H1 (cell line): ENCODE results near the gene ALG9. TPM values are rescaled to one million over a fixed set of nuclear protein-coding genes. Genes with fewer than 3 reads are reported as not detected.

Experiments
- CTCF ChIA-PET: fragments of 300-600 bp; sonication (Branson Sonifier 250); formaldehyde crosslinking; loops from one replicate; lab custom pipeline; 2021; ENCODE audit not compliant: partially characterized antibody; lab: Charles Lee
- POLR2A ChIA-PET: fragments of 300-600 bp; sonication (Branson Sonifier 250); formaldehyde crosslinking; loops from one replicate; lab custom pipeline; 2021; ENCODE audit warnings: inconsistent platforms; ENCODE audit not compliant: partially characterized antibody; lab: Charles Lee
- DNase-seq, 2 experiments: peaks; one replicate each; pipeline versions ENCODE4 v3.0.0 to v3.0.0-alpha.2; 2010 to 2022; ENCODE audit warnings: low spot score in 2 of 2, low read depth in 1 of 2, mixed read lengths in 1 of 2
- FAIRE-seq: peaks from 2 replicates; lab custom pipeline; 2011; peaks lifted over from hg19 to GRCh38; lab: Jason Lieb, UNC
- H2AFZ ChIP-seq: 2 replicates; pipeline ENCODE4 v1.8.1; 2012; ENCODE audit warnings: low read length, inconsistent platforms
- H2AK5ac ChIP-seq: 2 replicates; pipeline ENCODE4 v1.6.1; 2013; ENCODE audit warnings: low read depth, low read length
- H2BK120ac ChIP-seq: replicated peaks from 2 replicates; pipeline ENCODE3; 2013; ENCODE audit warnings: low read depth, low read length, inconsistent platforms
- H2BK12ac ChIP-seq: 2 replicates; pipeline ENCODE4 v1.6.1; 2013; ENCODE audit warnings: low read depth, low read length
- H2BK15ac ChIP-seq: 2 replicates; pipeline ENCODE4 v1.6.1; 2013; ENCODE audit warnings: low read length
- H2BK20ac ChIP-seq: 2 replicates; pipeline ENCODE4 v1.6.1; 2013; ENCODE audit warnings: low read length
- H2BK5ac ChIP-seq: 2 replicates; pipeline ENCODE4 v1.6.1; 2013; ENCODE audit warnings: low read depth, low read length
- H3K14ac ChIP-seq: 2 replicates; pipeline ENCODE4 v1.6.1; 2013; ENCODE audit warnings: inconsistent platforms; ENCODE audit not compliant: insufficient read length
- H3K18ac ChIP-seq: 2 replicates; pipeline ENCODE4 v1.6.1; 2013; ENCODE audit warnings: low read length; ENCODE audit errors: extremely low read depth
- H3K23ac ChIP-seq: 2 replicates; pipeline ENCODE4 v1.6.1; 2013; ENCODE audit warnings: inconsistent platforms; ENCODE audit not compliant: insufficient read length
- H3K23me2 ChIP-seq: 2 replicates; pipeline ENCODE4 v1.6.1; 2013; ENCODE audit warnings: low read depth, low read length
- H3K27ac ChIP-seq: 2 replicates; pipeline ENCODE4 v1.6.1; 2011; ENCODE audit warnings: low read depth, low read length, inconsistent platforms
- H3K27me3 ChIP-seq, 4 experiments: replicated peaks in 1 of 4; 1 replicate in 1 of 4; 2 replicates in 3 of 4; pipeline versions ENCODE4 v1.6.1 to v1.8.1; 2011 to 2013; ENCODE audit warnings: low read length in 3 of 4, mild to moderate bottlenecking in 3 of 4, inconsistent platforms in 2 of 4, mixed read lengths in 2 of 4, moderate library complexity in 1 of 4; ENCODE audit not compliant: control insufficient read depth in 3 of 4, insufficient read depth in 3 of 4; ENCODE audit errors: extremely low read depth in 1 of 4
- H3K36me3 ChIP-seq, 4 experiments: 2 replicates each; pipeline versions ENCODE4 v1.6.1 to v1.8.1; 2011 to 2013; ENCODE audit warnings: mild to moderate bottlenecking in 4 of 4, low read length in 3 of 4, moderate library complexity in 2 of 4, control low read depth in 1 of 4, inconsistent platforms in 1 of 4; ENCODE audit not compliant: insufficient read depth in 4 of 4, control insufficient read depth in 2 of 4
- H3K4ac ChIP-seq: replicated peaks from 2 replicates; pipeline ENCODE3; 2013; ENCODE audit warnings: low read length, low read depth, mixed read lengths, inconsistent platforms; ENCODE audit not compliant: insufficient read length
- H3K4me1 ChIP-seq, 4 experiments: replicated peaks in 1 of 4; 1 replicate in 1 of 4; 2 replicates in 3 of 4; pipeline versions ENCODE4 v1.6.1 to v1.8.1; 2011 to 2013; ENCODE audit warnings: low read length in 3 of 4, inconsistent platforms in 2 of 4, mixed read lengths in 1 of 4; ENCODE audit not compliant: insufficient read depth in 4 of 4, control insufficient read depth in 3 of 4
- H3K4me2 ChIP-seq, 2 experiments: 2 replicates each; pipeline versions ENCODE4 v1.6.1 to v1.8.1; 2011 to 2013; ENCODE audit warnings: low read depth in 2 of 2, low read length in 2 of 2, control low read depth in 1 of 2, inconsistent platforms in 1 of 2, mild to moderate bottlenecking in 1 of 2; ENCODE audit not compliant: insufficient read depth in 1 of 2
- H3K4me3 ChIP-seq, 4 experiments: fragments of 200-600, 300-600 bp in 1 of 4; sonication (generic), shearing (Covaris generic), sonication (Bioruptor Twin) in 1 of 4; 2 replicates each; pipeline versions ENCODE4 v1.5.1 to v1.8.1; 2011 to 2016; ENCODE audit warnings: low read length in 4 of 4, low read depth in 3 of 4, control low read depth in 2 of 4, inconsistent platforms in 2 of 4, mild to moderate bottlenecking in 2 of 4, mixed read lengths in 1 of 4, moderate library complexity in 1 of 4; ENCODE audit not compliant: insufficient read depth in 2 of 4; ENCODE audit errors: extremely low read depth in 1 of 4
- H3K56ac ChIP-seq: replicated peaks from 2 replicates; pipeline ENCODE3; 2013; ENCODE audit warnings: low read depth, mild to moderate bottlenecking, mixed read lengths, low read length, inconsistent platforms; ENCODE audit not compliant: insufficient read length
- H3K79me1 ChIP-seq: 2 replicates; pipeline ENCODE4 v1.6.1; 2013; ENCODE audit warnings: low read depth, low read length, control low read depth
- H3K79me2 ChIP-seq, 2 experiments: 2 replicates each; pipeline versions ENCODE4 v1.6.1 to v1.8.1; 2012 to 2013; ENCODE audit warnings: low read length in 2 of 2, mild to moderate bottlenecking in 2 of 2, inconsistent platforms in 1 of 2; ENCODE audit not compliant: insufficient read depth in 2 of 2, control insufficient read depth in 1 of 2
- H3K9ac ChIP-seq, 4 experiments: replicated peaks in 1 of 4; 1 replicate in 1 of 4; 2 replicates in 3 of 4; pipeline versions ENCODE4 v1.6.1 to v1.8.1; 2011 to 2013; ENCODE audit warnings: low read depth in 3 of 4, low read length in 3 of 4, control low read depth in 2 of 4, mild to moderate bottlenecking in 2 of 4, moderate library complexity in 2 of 4, inconsistent platforms in 1 of 4; ENCODE audit errors: extremely low read depth in 1 of 4
- H3K9me3 ChIP-seq, 2 experiments: 2 replicates each; pipeline versions ENCODE4 v1.6.1 to v1.8.1; 2012 to 2013; ENCODE audit warnings: mild to moderate bottlenecking in 2 of 2, moderate library complexity in 2 of 2, control low read depth in 1 of 2, inconsistent platforms in 1 of 2, low read depth in 1 of 2, low read length in 1 of 2, mixed read lengths in 1 of 2; ENCODE audit not compliant: insufficient read depth in 2 of 2
- H4K20me1 ChIP-seq, 2 experiments: replicated peaks in 1 of 2; 2 replicates each; pipeline versions ENCODE3 to v1.8.1; 2011 to 2013; ENCODE audit warnings: inconsistent platforms in 2 of 2, low read length in 2 of 2, mild to moderate bottlenecking in 1 of 2; ENCODE audit not compliant: insufficient read depth in 2 of 2, control insufficient read depth in 1 of 2
- H4K5ac ChIP-seq: 2 replicates; pipeline ENCODE4 v1.6.1; 2013; ENCODE audit warnings: low read length, low read depth, mixed read lengths, inconsistent platforms; ENCODE audit not compliant: insufficient read length
- H4K8ac ChIP-seq: 2 replicates; pipeline ENCODE4 v1.8.0; 2013; ENCODE audit warnings: mild to moderate bottlenecking, moderate library complexity, low read length, inconsistent platforms; ENCODE audit not compliant: insufficient read depth; ENCODE audit errors: extremely low read depth
- H4K91ac ChIP-seq: replicated peaks from 2 replicates; pipeline ENCODE3; 2013; ENCODE audit warnings: low read length, mixed read lengths, inconsistent platforms; ENCODE audit not compliant: insufficient read length
- ATF2 ChIP-seq: IDR thresholded peaks from 2 replicates; pipeline ENCODE4 v1.6.1; 2012; ENCODE audit warnings: low read length, inconsistent platforms
- GABPA ChIP-seq: IDR thresholded peaks from 2 replicates; pipeline ENCODE4 v1.6.1; 2011; ENCODE audit warnings: mild to moderate bottlenecking, low read length, moderate library complexity, borderline replicate concordance; ENCODE audit not compliant: insufficient read depth
- KDM5A ChIP-seq: fragments of 200-600 bp; IDR thresholded peaks from 2 replicates; pipeline ENCODE4 v1.7.1; 2012; ENCODE audit warnings: mild to moderate bottlenecking, low read length, inconsistent platforms, mixed read lengths
- SP1 ChIP-seq: IDR thresholded peaks from 2 replicates; pipeline ENCODE4 v1.6.1; 2011; ENCODE audit warnings: low read depth, low read length
- SP4 ChIP-seq: IDR thresholded peaks from 2 replicates; pipeline ENCODE4 v1.6.1; 2012; ENCODE audit warnings: low read length, inconsistent platforms
- TAF7 ChIP-seq: optimal IDR thresholded peaks from 2 replicates; pipeline ENCODE3; 2011; ENCODE audit warnings: low read depth, mild to moderate bottlenecking, inconsistent platforms, low read length, moderate library complexity, borderline replicate concordance
- TEAD4 ChIP-seq: IDR thresholded peaks from 2 replicates; pipeline ENCODE4 v1.6.1; 2012; ENCODE audit warnings: low read depth, low read length, inconsistent platforms, mixed read lengths
- ZNF274 ChIP-seq: IDR thresholded peaks from 2 replicates; pipeline ENCODE4 v1.7.0; 2012; ENCODE audit warnings: low read length, borderline replicate concordance; ENCODE audit errors: extremely low read depth
- WGBS, 2 experiments: shearing (Covaris generic) in 1 of 2; methylation state at CpG; one replicate each; pipeline versions ENCODE4 v1.1.6 to v1.1.7; 2013 to 2015; ENCODE audit warnings: low lambda C conversion rate in 2 of 2, mixed read lengths in 2 of 2, inconsistent platforms in 1 of 2, low coverage in 1 of 2, missing lambda C conversion rate in 1 of 2; ENCODE audit not compliant: insufficient replicate concordance in 2 of 2, insufficient coverage in 1 of 2, insufficient read length in 1 of 2; ENCODE audit errors: extremely low coverage in 1 of 2, missing lambda C conversion rate in 1 of 2; 5-methylcytosine and 5-hydroxymethylcytosine counted together
- polyA plus RNA-seq, 7 experiments: library from polyadenylated mRNA; depleted of rRNA in 3 of 7; stranded (reverse) in 5 of 7; unstranded in 2 of 7; fragments of >200 nt in 5 of 7; fragments of 200-250 nt in 2 of 7; gene quantifications; 1 replicate in 5 of 7; 2 replicates in 1 of 7; 4 replicates in 1 of 7; pipeline versions ENCODE4 v1.2.1 to v1.2.3, GENCODE V29; 2011 to 2013; ENCODE audit warnings: missing spikeins in 2 of 7, mixed read lengths in 2 of 7
- total RNA-seq: library from RNA; stranded (reverse); fragmentation: NEBNext Ultra II Directional; extraction: Animal tissue kit (Norgen Biotek cat#: 25700); gene quantifications from 2 replicates; pipeline ENCODE4 v1.2.1, GENCODE V29; 2021

Gene ALG9
- total and polyA plus RNA-seq, 2 of the 8 experiments (the other 6 are each of a cell fraction or from before 2014, with no cell fraction given), result 23.5 to 24.5 TPM

- Histone ChIP-seq H3K23ac (no peak overlapping the region), H3K23me2 (no peaks in the 10 kb centered on the region), H3K9me3 (no peaks in the 10 kb centered on the region), H2BK5ac (no peak overlapping the region), H4K5ac (no peak overlapping the region), H3K79me2 (no peaks in the 10 kb centered on the region)
- POLR2A ChIA-PET, result interaction anchor here (0.6 to 1.0 kb wide), 3 partner anchors 58 to 228 kb away, joined by 3 read pairs; no protein-coding TSS in a partner anchor
- no peak for TF ChIP-seq ZNF274
- no peak for TF ChIP-seq GABPA
- no peak for TF ChIP-seq ATF2
- no peak for TF ChIP-seq SP1
- no peak for TF ChIP-seq TAF7
- TF ChIP-seq TEAD4, result no peak
- no peak for TF ChIP-seq KDM5A
- TF ChIP-seq SP4, result no peak
- TF ChIP-seq, all 59 proteins: peak for 0
- DNase-seq (no peak), FAIRE-seq (no peak)
- H3K56ac ChIP-seq, result no peak overlapping the region
- H2AK5ac ChIP-seq, result no peak overlapping the region
- no peak overlapping the region for H3K4me2 ChIP-seq
- H4K8ac ChIP-seq, result no peak overlapping the region
- H3K27ac ChIP-seq, result no peak overlapping the region
- H2BK15ac ChIP-seq, result no peak overlapping the region
- CTCF ChIA-PET, result interaction anchor here (0.6 to 1.4 kb wide), 6 partner anchors 8 to 49 kb away, joined by 3 to 4 read pairs (median 3); no protein-coding TSS in a partner anchor
- no peaks in the 10 kb centered on the region for H3K27me3 ChIP-seq
- no peaks in the 10 kb centered on the region for H3K36me3 ChIP-seq
- peaks cover 0 to 5% (median 3%) of the 10 kb centered on the region in 4 experiments; a peak in 3 of 7 replicates for H3K4me1 ChIP-seq
- H3K18ac ChIP-seq, result no peak overlapping the region
- no peak overlapping the region for H2BK120ac ChIP-seq
- H2BK12ac ChIP-seq, result no peak overlapping the region
- no peak overlapping the region for H3K9ac ChIP-seq
- no peak overlapping the region for H2BK20ac ChIP-seq
- H3K4me3 ChIP-seq, result no peak overlapping the region
- 86% methylated on average over 2 of the region's 2 CpGs; no CpG with 5 or more reads in 1 of the 2 experiments for WGBS, 2 experiments
- H3K14ac ChIP-seq, result no peak overlapping the region
- H4K20me1 ChIP-seq, result no peaks in the 10 kb centered on the region
- no peak overlapping the region for H2AFZ ChIP-seq
- H3K4ac ChIP-seq, result no peak overlapping the region
- H4K91ac ChIP-seq, result no peak overlapping the region
- H3K79me1 ChIP-seq, result no peaks in the 10 kb centered on the region
These were observed 44.9 kb downstream of the ALG9 start for GRCh38 chr11:111826322-111826950.
